Measurements from ENCODE around the gene PFDN1. TPM values are rescaled to one million over a fixed set of nuclear protein-coding genes. Genes with fewer than 3 reads are reported as not detected.
A peak's percentile ranks its signal among the peaks of the same experiment; 100 is the strongest.

Gene PFDN1
- total RNA-seq, 4 donors from 2014 or later, result 58.7 to 91.7 (median 76.2) TPM

- Histone ChIP-seq H3K27ac (peak overlapping the region; percentile 13), H3K9me3 (no peaks in the 10 kb centered on the region), H3K4me1 (peaks cover 22% of the 10 kb centered on the region), H3K27me3 (no peaks in the 10 kb centered on the region), H3K4me3 (no peak overlapping the region), H3K36me3 (no peaks in the 10 kb centered on the region)
- DNase-seq (ENCODE audit: low spot score in 2 of 2), result no peak
- TF ChIP-seq EP300 (IDR thresholded peaks at IDR 0.05) (no peak), POLR2A (IDR thresholded peaks at IDR 0.05) (no peak), POLR2AphosphoS5 (IDR thresholded peaks at IDR 0.05) (no peak), CTCF (IDR thresholded peaks at IDR 0.05) (no peak)
- WGBS, result 51% methylated on average over 4 of the region's 4 CpGs
Measured at GRCh38 chr5:140293091-140293848, 9.6 kb downstream of the PFDN1 start.

GRCh38 chr5:140292212-140293036, 10.5 kb downstream of the PFDN1 start:
- no peak for TF ChIP-seq POLR2A (IDR thresholded peaks at IDR 0.05)
- no peak for TF ChIP-seq EP300 (IDR thresholded peaks at IDR 0.05)
- no peak for TF ChIP-seq POLR2AphosphoS5 (IDR thresholded peaks at IDR 0.05)
- TF ChIP-seq CTCF (IDR thresholded peaks at IDR 0.05), result no peak
- Histone ChIP-seq H3K27me3 (no peaks in the 10 kb centered on the region), H3K4me1 (peaks cover 22% of the 10 kb centered on the region), H3K36me3 (no peaks in the 10 kb centered on the region), H3K4me3 (no peak overlapping the region), H3K27ac (no peak overlapping the region), H3K9me3 (no peaks in the 10 kb centered on the region)
- no peak for DNase-seq (ENCODE audit: low spot score in 2 of 2)
- WGBS, result 93% methylated on average over 1 of the region's 1 CpG

GRCh38 chr5:140287801-140288521, 14.9 kb downstream of the PFDN1 start:
- 72% methylated on average over 7 of the region's 7 CpGs for WGBS
- Histone ChIP-seq H3K4me1 (peaks cover 5% of the 10 kb centered on the region), H3K36me3 (no peaks in the 10 kb centered on the region), H3K27me3 (no peaks in the 10 kb centered on the region), H3K27ac (no peak overlapping the region), H3K9me3 (no peaks in the 10 kb centered on the region), H3K4me3 (no peak overlapping the region)
- TF ChIP-seq POLR2A (IDR thresholded peaks at IDR 0.05) (no peak), POLR2AphosphoS5 (IDR thresholded peaks at IDR 0.05) (no peak), EP300 (IDR thresholded peaks at IDR 0.05) (no peak), CTCF (IDR thresholded peaks at IDR 0.05) (no peak)
- no peak for DNase-seq (ENCODE audit: low spot score in 2 of 2)

- H3K27ac ChIP-seq, result no peak overlapping the region
- no peaks in the 10 kb centered on the region for H3K27me3 ChIP-seq
- H3K36me3 ChIP-seq, result no peaks in the 10 kb centered on the region
- H3K9me3 ChIP-seq, result no peaks in the 10 kb centered on the region
- H3K4me1 ChIP-seq, result no peaks in the 10 kb centered on the region
- TF ChIP-seq EP300 (IDR thresholded peaks at IDR 0.05), result no peak
- TF ChIP-seq POLR2AphosphoS5 (IDR thresholded peaks at IDR 0.05), result no peak
- no peak for TF ChIP-seq CTCF (IDR thresholded peaks at IDR 0.05)
- TF ChIP-seq POLR2A (IDR thresholded peaks at IDR 0.05), result no peak
- DNase-seq (ENCODE audit: low spot score in 2 of 2), result no peak
- 62% methylated on average over 5 of the region's 5 CpGs for WGBS
- H3K4me3 ChIP-seq, result no peak overlapping the region
Measured at GRCh38 chr5:140286424-140286823, 16.5 kb downstream of the PFDN1 start.

Data from suprapubic skin (tissue), 4 donors.